Naive thymus-derived CD4-positive, alpha-beta T cell (primary cell): ENCODE data around the gene DHRS4L2. TPM values are rescaled to one million over a fixed set of nuclear protein-coding genes. Genes with fewer than 3 reads are reported as not detected.
A peak's percentile ranks its signal among the peaks of the same experiment; 100 is the strongest.

ENCODE experiments used
- ATAC-seq: fragments of 150-1000 bp; cut with Tn5 transposase; 2 replicates; pipeline ENCODE4 v1.10.0; 2021; ENCODE audit warnings: mild to moderate bottlenecking, moderate library complexity
- CTCF ChIA-PET: fragments of 350-600 bp; sonication (Branson Sonifier 250); formaldehyde crosslinking; loops from one replicate; lab custom pipeline; 2021; ENCODE audit warnings: antibody characterized with exemption; lab: Charles Lee
- POLR2A ChIA-PET: fragments of 350-600 bp; sonication (Branson Sonifier 250); formaldehyde crosslinking; loops from one replicate; lab custom pipeline; 2021; ENCODE audit warnings: antibody characterized with exemption, inconsistent platforms; lab: Charles Lee
- DNase-seq, 9 donors: peaks; one replicate each; pipeline versions ENCODE4 v3.0.0 to v3.0.0-alpha.2; 2020 to 2022; ENCODE audit warnings: mixed read lengths in 1 of 9
- H3K27ac ChIP-seq: one replicate; pipeline ENCODE4 v1.7.0; 2013; ENCODE audit warnings: mild to moderate bottlenecking, low read depth, low read length, moderate library complexity
- H3K27me3 ChIP-seq, 2 donors: one replicate each; pipeline ENCODE4 v1.7.0; 2013; ENCODE audit warnings: low read length in 2 of 2, mild to moderate bottlenecking in 2 of 2, moderate library complexity in 2 of 2; ENCODE audit not compliant: control insufficient read depth in 2 of 2, insufficient read depth in 2 of 2
- H3K36me3 ChIP-seq, 3 experiments: 1 replicate in 2 of 3; 2 replicates in 1 of 3; pipeline ENCODE4 v1.7.0; 2013; ENCODE audit warnings: low read length in 3 of 3, mild to moderate bottlenecking in 3 of 3, moderate library complexity in 1 of 3; ENCODE audit not compliant: insufficient read depth in 3 of 3, control insufficient read depth in 2 of 3
- H3K4me1 ChIP-seq, 2 donors: one replicate each; pipeline ENCODE4 v1.7.0; 2013; ENCODE audit warnings: low read length in 2 of 2, mild to moderate bottlenecking in 2 of 2, moderate library complexity in 1 of 2; ENCODE audit not compliant: control insufficient read depth in 2 of 2, insufficient read depth in 2 of 2
- H3K4me3 ChIP-seq: 2 replicates; pipeline ENCODE4 v1.7.0; 2013; ENCODE audit warnings: mild to moderate bottlenecking, low read length
- H3K9me3 ChIP-seq, 3 experiments: 1 replicate in 2 of 3; 2 replicates in 1 of 3; pipeline ENCODE4 v1.7.0; 2013; ENCODE audit warnings: low read length in 3 of 3; ENCODE audit not compliant: control insufficient read depth in 2 of 3
- H3K27ac Mint-ChIP-seq, 9 donors: one replicate each; pipeline ENCODE4 v1.8.0; 2020 to 2022; ENCODE audit warnings: mixed read lengths in 9 of 9, mild to moderate bottlenecking in 8 of 9, moderate library complexity in 5 of 9, inconsistent platforms in 2 of 9
- H3K27me3 Mint-ChIP-seq, 5 donors: one replicate each; pipeline ENCODE4 v1.8.0; 2021 to 2022; ENCODE audit warnings: mixed read lengths in 5 of 5, mild to moderate bottlenecking in 1 of 5
- H3K36me3 Mint-ChIP-seq, 5 donors: one replicate each; pipeline ENCODE4 v1.8.0; 2020 to 2022; ENCODE audit warnings: mixed read lengths in 5 of 5, mild to moderate bottlenecking in 3 of 5, inconsistent platforms in 1 of 5
- H3K4me1 Mint-ChIP-seq, 7 donors: one replicate each; pipeline ENCODE4 v1.8.0; 2020 to 2022; ENCODE audit warnings: mixed read lengths in 7 of 7, mild to moderate bottlenecking in 3 of 7, inconsistent platforms in 1 of 7
- H3K4me3 Mint-ChIP-seq, 10 donors: one replicate each; pipeline ENCODE4 v1.8.0; 2020 to 2022; ENCODE audit warnings: mild to moderate bottlenecking in 10 of 10, mixed read lengths in 10 of 10, moderate library complexity in 6 of 10, inconsistent platforms in 2 of 10
- H3K9me3 Mint-ChIP-seq, 11 donors: one replicate each; pipeline ENCODE4 v1.8.0; 2020 to 2022; ENCODE audit warnings: mixed read lengths in 11 of 11, mild to moderate bottlenecking in 4 of 11, inconsistent platforms in 1 of 11, moderate library complexity in 1 of 11
- intact Hi-C, 2 donors: fragments of 100-400 bp; cut with micrococcal nuclease; formaldehyde crosslinking; loops; one replicate each; pipeline ENCODE4 v1.15.1; 2023
- polyA plus RNA-seq, 2 donors: library from polyadenylated mRNA; unstranded; fragments of 300-500 nt; fragmentation: Illumina TruSeq; gene quantifications; one replicate each; pipeline ENCODE4 v1.2.3, GENCODE V29; 2021
- total RNA-seq, 6 experiments: library from RNA in 5 of 6; stranded (reverse) in 5 of 6; gene quantifications; 1 replicate in 5 of 6; 2 replicates in 1 of 6; pipeline ENCODE4 v1.2.3 and lab custom pipeline; 2021 to 2026

The DHRS4L2 gene
- total and polyA plus RNA-seq, 7 experiments from 2014 or later, result 11.0 to 25.7 (median 16.8) TPM

DNA sequence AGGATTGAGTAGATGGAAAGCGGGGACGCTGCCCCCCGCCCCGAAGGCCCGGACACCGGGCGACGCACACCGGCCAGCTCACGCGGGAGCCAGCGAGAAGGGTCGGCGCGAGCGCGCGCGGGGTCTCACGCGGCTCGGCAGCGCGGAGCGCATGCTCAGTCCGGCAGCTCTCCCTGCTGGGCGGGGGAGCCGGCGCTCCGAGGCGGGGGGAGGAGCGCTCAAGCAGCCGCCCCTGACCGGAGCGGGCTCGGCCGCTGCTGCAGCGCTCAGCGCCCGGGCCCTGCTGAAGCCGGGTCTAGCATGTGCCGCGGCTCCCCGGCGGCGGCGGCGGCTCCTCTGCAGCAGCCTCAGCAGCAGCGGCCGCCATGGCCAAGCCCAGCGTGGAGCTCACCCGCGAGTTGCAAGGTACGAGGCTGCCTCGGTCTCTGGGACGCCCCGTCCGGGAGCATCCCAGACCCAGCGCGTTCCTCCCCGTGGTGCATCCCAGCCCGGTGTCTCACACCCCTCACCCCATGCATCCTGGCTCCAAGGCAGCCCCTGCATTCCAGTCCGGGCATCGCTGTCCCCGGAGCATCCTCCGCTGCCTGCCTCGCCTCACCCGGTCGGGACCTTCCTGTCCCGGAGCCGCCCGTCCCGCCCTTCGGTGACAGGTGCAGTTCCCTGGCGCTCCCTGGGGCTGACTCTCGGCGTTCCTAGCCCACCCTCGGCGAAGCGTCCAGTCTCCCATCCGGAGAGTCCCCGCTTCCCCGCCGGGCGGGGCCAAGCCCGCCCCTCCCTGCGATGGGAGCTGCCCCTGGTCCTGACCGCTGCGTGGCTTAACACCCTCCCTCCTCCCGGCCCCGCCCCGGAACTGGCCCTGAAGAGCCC is 63.3 kb downstream of the DHRS4L2 start, which contains the start of gene CARMIL3:
Gene CARMIL3 (plus strand): TSS at position 221 of the 867 bp plus-strand sequence. CDS start 145 bp downstream, at position 366.
- Mint-ChIP-seq H3K27me3 (peaks cover 12 to 44% (median 19%) of the 10 kb centered on the region in 5 donors), H3K36me3 (peaks cover 0 to 1% (median 0%) of the 10 kb centered on the region in 5 donors), H3K4me1 (peaks cover 8 to 17% (median 14%) of the 10 kb centered on the region in 7 donors), H3K9me3 (no peaks in the 10 kb centered on the region), H3K4me3 (peak within 1 kb of the TSS; percentile 81 to 91 (median 87)), H3K27ac (peak within 1 kb of the TSS in 6 of 9 donors; percentile 46 to 67 (median 56))
- peak; percentile 79 for ATAC-seq
- intact Hi-C loops, result loop anchor here in 1 of 2 donors (1.0 kb wide), 2 partner anchors 16 to 62 kb away; partner anchors contain the start of genes DCAF11 and NRL
- Histone ChIP-seq H3K36me3 (no peaks in the 10 kb centered on the region), H3K4me1 (peaks cover 0 to 8% of the 10 kb centered on the region in 2 donors), H3K4me3 (peak within 1 kb of the TSS; percentile 63), H3K27me3 (no peaks in the 10 kb centered on the region), H3K9me3 (no peaks in the 10 kb centered on the region), H3K27ac (peak within 1 kb of the TSS; percentile 53)
- DNase-seq, result peak; percentile 28 to 78 (median 47)
- ChIA-PET CTCF (interaction anchor here (0.6 to 8.4 kb wide), 4 partner anchors 11 to 53 kb away, joined by 3 to 246 read pairs (median 3); no protein-coding TSS in a partner anchor), POLR2A (interaction anchor here (0.6 to 2.8 kb wide), 10 partner anchors 29 to 379 kb away, joined by 3 to 11 read pairs (median 4); partner anchors contain the start of genes DCAF11, EMC9, NRL and PCK2)

DNA sequence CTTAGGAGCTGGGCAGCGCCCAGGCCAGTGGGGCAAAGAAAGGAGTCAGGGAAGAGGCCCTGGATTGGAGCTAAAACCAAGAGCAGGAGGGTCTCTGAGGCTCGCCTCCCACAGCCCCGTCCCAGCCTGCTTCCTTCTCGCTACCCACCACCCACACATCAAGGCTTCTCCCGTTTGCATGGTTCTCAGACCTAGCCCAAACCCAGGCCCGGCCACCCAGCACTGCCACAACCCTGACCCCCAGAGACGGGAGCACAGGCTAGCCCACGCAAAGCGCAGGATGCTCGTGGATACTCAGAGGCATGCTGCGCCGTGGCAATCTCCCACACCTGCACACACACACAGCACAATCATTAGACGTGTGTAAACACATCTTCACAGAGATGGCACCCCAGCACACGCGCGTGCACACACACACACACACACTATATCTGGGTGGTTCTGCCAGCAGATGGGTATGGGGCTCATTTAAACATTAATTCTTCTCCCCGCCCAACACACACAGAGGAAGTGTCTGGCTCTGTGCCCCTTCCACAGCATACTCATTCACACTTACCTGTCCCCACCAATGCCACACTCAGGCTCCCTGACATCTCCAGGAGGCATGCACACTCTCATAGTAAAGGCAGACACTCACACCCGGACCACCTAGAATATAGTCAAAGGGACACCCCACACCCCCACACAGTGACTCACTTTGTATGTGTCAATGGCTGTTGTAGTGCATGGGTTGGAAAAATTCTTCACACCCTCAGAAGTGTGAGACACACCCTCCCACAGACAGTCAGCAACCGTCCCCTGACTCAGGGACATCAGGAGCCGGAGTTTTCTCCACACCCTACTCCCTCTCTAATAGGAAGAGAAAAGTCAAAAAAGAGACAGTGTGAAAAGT is 64.2 kb downstream of the DHRS4L2 start:
- Mint-ChIP-seq H3K4me1 (peaks cover 8 to 17% (median 14%) of the 10 kb centered on the region in 7 donors), H3K9me3 (no peaks in the 10 kb centered on the region), H3K4me3 (peak overlapping the region; percentile 69 to 91 (median 80)), H3K27me3 (peaks cover 12 to 39% (median 19%) of the 10 kb centered on the region in 5 donors), H3K27ac (peak overlapping the region in 5 of 9 donors; percentile 23 to 67 (median 46)), H3K36me3 (peaks cover 0 to 1% (median 0%) of the 10 kb centered on the region in 5 donors)
- peak; percentile 51 for ATAC-seq
- Histone ChIP-seq H3K4me1 (peaks cover 0 to 8% of the 10 kb centered on the region in 2 donors), H3K27me3 (no peaks in the 10 kb centered on the region), H3K9me3 (no peaks in the 10 kb centered on the region), H3K36me3 (no peaks in the 10 kb centered on the region), H3K4me3 (peak overlapping the region; percentile 63), H3K27ac (no peak overlapping the region)
- POLR2A ChIA-PET, result interaction anchor here (0.6 to 2.8 kb wide), 6 partner anchors 29 to 378 kb away, joined by 3 to 11 read pairs (median 6); partner anchors contain the start of genes DCAF11, NRL and PSME2
- DNase-seq, result peak in 1 of 9 donors; percentile 55
- intact Hi-C loops, result loop anchor here in 1 of 2 donors (1.0 kb wide), 2 partner anchors 17 to 61 kb away; partner anchors contain the start of genes DCAF11 and NRL
- CTCF ChIA-PET, result interaction anchor here (0.8 to 8.4 kb wide), 2 partner anchors 38 to 53 kb away, joined by 3 to 246 read pairs; no protein-coding TSS in a partner anchor

GRCh38 chr14:24053548-24054323 is 65.0 kb downstream of the DHRS4L2 start:
- no peak for ATAC-seq
- peak overlapping the region in 1 of 9 donors; percentile 52 for H3K27ac Mint-ChIP-seq
- ChIA-PET CTCF (interaction anchor here (0.6 to 8.4 kb wide), 3 partner anchors 23 to 52 kb away, joined by 3 to 246 read pairs (median 3); no protein-coding TSS in a partner anchor), POLR2A (interaction anchor here (2.8 kb wide), 1 partner anchor 60 kb away, joined by 10 read pairs; the partner anchor contains the start of genes DCAF11 and NRL)
- peak overlapping the region in 9 of 10 donors; percentile 69 to 91 (median 78) for H3K4me3 Mint-ChIP-seq
- H3K27me3 Mint-ChIP-seq, result peaks cover 11 to 35% (median 19%) of the 10 kb centered on the region in 5 donors
- no peaks in the 10 kb centered on the region for H3K36me3 ChIP-seq
- H3K9me3 ChIP-seq, result no peaks in the 10 kb centered on the region
- intact Hi-C loops, result no loop called here
- no peaks in the 10 kb centered on the region for H3K9me3 Mint-ChIP-seq
- no peak for DNase-seq
- no peak overlapping the region for H3K4me3 ChIP-seq
- H3K4me1 ChIP-seq, result peaks cover 0 to 8% of the 10 kb centered on the region in 2 donors
- no peaks in the 10 kb centered on the region for H3K27me3 ChIP-seq
- H3K27ac ChIP-seq, result no peak overlapping the region
- H3K36me3 Mint-ChIP-seq, result peaks cover 0 to 1% (median 0%) of the 10 kb centered on the region in 5 donors
- peaks cover 8 to 19% (median 17%) of the 10 kb centered on the region in 7 donors for H3K4me1 Mint-ChIP-seq

- H3K27ac ChIP-seq, result no peak overlapping the region
- POLR2A ChIA-PET, result no interaction called here
- no peaks in the 10 kb centered on the region for H3K36me3 ChIP-seq
- H3K4me1 ChIP-seq, result peaks cover 0 to 8% of the 10 kb centered on the region in 2 donors
- H3K36me3 Mint-ChIP-seq, result peaks cover 0 to 1% (median 0%) of the 10 kb centered on the region in 5 donors
- DNase-seq (no peak), ATAC-seq (no peak)
- intact Hi-C loops, result no loop called here
- peaks cover 8 to 33% (median 19%) of the 10 kb centered on the region in 5 donors for H3K27me3 Mint-ChIP-seq
- H3K4me1 Mint-ChIP-seq, result peaks cover 8 to 21% (median 17%) of the 10 kb centered on the region in 7 donors
- H3K4me3 ChIP-seq, result no peak overlapping the region
- peak overlapping the region in 2 of 10 donors; percentile 36 to 91 for H3K4me3 Mint-ChIP-seq
- no peaks in the 10 kb centered on the region for H3K9me3 Mint-ChIP-seq
- H3K9me3 ChIP-seq, result no peaks in the 10 kb centered on the region
- CTCF ChIA-PET, result interaction anchor here (0.6 to 8.4 kb wide), 3 partner anchors 24 to 51 kb away, joined by 3 to 246 read pairs (median 3); no protein-coding TSS in a partner anchor
- no peaks in the 10 kb centered on the region for H3K27me3 ChIP-seq
- H3K27ac Mint-ChIP-seq, result no peak overlapping the region
Measured at GRCh38 chr14:24054324-24054641, 65.6 kb downstream of the DHRS4L2 start.

- intact Hi-C loops, result no loop called here
- ATAC-seq, result no peak
- CTCF ChIA-PET, result interaction anchor here (0.6 to 8.4 kb wide), 3 partner anchors 24 to 51 kb away, joined by 3 to 246 read pairs (median 3); no protein-coding TSS in a partner anchor
- Histone ChIP-seq H3K36me3 (no peaks in the 10 kb centered on the region), H3K27me3 (no peaks in the 10 kb centered on the region), H3K4me3 (no peak overlapping the region), H3K9me3 (no peaks in the 10 kb centered on the region), H3K27ac (no peak overlapping the region), H3K4me1 (peaks cover 0 to 8% of the 10 kb centered on the region in 2 donors)
- POLR2A ChIA-PET, result no interaction called here
- no peaks in the 10 kb centered on the region for H3K9me3 Mint-ChIP-seq
- peaks cover 8 to 21% (median 17%) of the 10 kb centered on the region in 7 donors for H3K4me1 Mint-ChIP-seq
- no peak for DNase-seq
- H3K4me3 Mint-ChIP-seq, result peak overlapping the region in 1 of 10 donors; percentile 8
- H3K36me3 Mint-ChIP-seq, result peaks cover 0 to 1% (median 0%) of the 10 kb centered on the region in 5 donors
- no peak overlapping the region for H3K27ac Mint-ChIP-seq
- peaks cover 8 to 31% (median 19%) of the 10 kb centered on the region in 5 donors for H3K27me3 Mint-ChIP-seq
Measured at GRCh38 chr14:24054646-24055045, 65.9 kb downstream of the DHRS4L2 start.
